Effector memory CD8-positive, alpha-beta T cell (primary cell): Measurements from ENCODE around the gene CDH11.
A peak's percentile ranks its signal among the peaks of the same experiment; 100 is the strongest.

Source experiments
- ATAC-seq: fragments of 150-1000 bp; cut with Tn5 transposase; replicated peaks from 2 replicates; pipeline ENCODE4 v1.10.0; 2021; ENCODE audit warnings: mild to moderate bottlenecking, moderate library complexity
- DNase-seq, 3 experiments: peaks; one replicate each; pipeline ENCODE4 v3.0.0; 2021
- H3K27ac Mint-ChIP-seq, 2 donors: one replicate each; pipeline ENCODE4 v1.8.0; 2022; ENCODE audit warnings: mild to moderate bottlenecking in 2 of 2, mixed read lengths in 2 of 2, moderate library complexity in 2 of 2
- H3K27me3 Mint-ChIP-seq, 2 donors: one replicate each; pipeline ENCODE4 v1.8.0; 2022; ENCODE audit warnings: mixed read lengths in 2 of 2
- H3K36me3 Mint-ChIP-seq: one replicate; pipeline ENCODE4 v1.8.0; 2022; ENCODE audit warnings: mild to moderate bottlenecking, moderate library complexity, mixed read lengths; ENCODE audit not compliant: insufficient read depth
- H3K4me1 Mint-ChIP-seq, 2 donors: one replicate each; pipeline ENCODE4 v1.8.0; 2022; ENCODE audit warnings: low read depth in 2 of 2, mixed read lengths in 2 of 2
- H3K4me3 Mint-ChIP-seq, 2 donors: one replicate each; pipeline ENCODE4 v1.8.0; 2022; ENCODE audit warnings: mild to moderate bottlenecking in 2 of 2, mixed read lengths in 2 of 2, moderate library complexity in 2 of 2
- H3K9me3 Mint-ChIP-seq, 2 donors: one replicate each; pipeline ENCODE4 v1.8.0; 2022; ENCODE audit warnings: mixed read lengths in 2 of 2

CDH11 gene

DNA sequence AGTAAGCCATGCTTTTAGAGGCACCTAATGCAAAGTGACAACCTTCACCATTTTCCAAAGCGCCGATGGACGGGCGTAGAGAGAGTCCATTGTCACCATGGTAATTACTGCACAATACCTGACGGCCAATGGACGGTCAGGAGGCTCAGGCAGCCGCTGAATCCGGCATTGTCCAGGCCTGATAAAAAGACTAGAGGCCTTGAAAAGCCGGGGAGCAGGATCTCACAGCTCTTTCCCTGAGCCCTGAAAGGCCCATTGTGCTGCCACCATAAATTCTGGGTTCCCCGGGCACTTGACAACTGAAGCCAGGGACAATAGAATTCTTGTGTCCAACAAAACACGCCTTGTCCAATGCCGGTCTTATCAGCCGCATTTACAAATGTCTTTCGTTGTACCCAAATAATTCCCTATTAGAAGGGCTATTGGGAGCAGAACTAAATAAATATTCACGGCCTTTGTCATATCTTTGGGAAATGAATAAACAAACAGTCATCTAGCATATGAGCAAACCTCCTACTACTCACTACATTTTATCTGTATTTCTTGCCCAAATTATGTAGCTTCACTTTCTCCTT lies 62.4 kb downstream of the CDH11 start:
- H3K4me1 Mint-ChIP-seq, result no peaks in the 10 kb centered on the region

DNA sequence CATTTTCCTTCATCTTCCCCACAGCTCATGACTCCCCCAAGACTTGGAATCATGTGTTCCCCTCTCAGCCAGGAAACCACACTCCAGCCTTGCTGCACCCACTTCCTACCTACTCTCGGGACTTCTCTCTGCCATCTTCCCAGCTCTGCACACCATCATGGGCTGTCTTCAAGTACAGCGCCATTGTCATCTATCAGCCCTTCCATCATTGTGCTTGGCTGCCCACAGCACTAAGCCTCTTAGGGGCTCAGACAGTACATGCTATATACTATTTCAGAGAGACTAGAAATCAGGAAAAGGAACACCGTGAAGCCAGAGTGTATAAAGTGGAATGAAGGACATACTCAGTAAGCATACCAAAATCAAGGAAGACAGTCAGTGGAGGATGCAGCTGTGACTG lies 64.7 kb downstream of the CDH11 start:
- no peaks in the 10 kb centered on the region for H3K4me1 Mint-ChIP-seq
- H3K27ac Mint-ChIP-seq, result no peak overlapping the region
- H3K9me3 Mint-ChIP-seq, result peaks cover 10 to 25% of the 10 kb centered on the region in 2 donors
- no peak for ATAC-seq
- no peaks in the 10 kb centered on the region for H3K36me3 Mint-ChIP-seq
- DNase-seq, result no peak
- no peak overlapping the region for H3K4me3 Mint-ChIP-seq
- H3K27me3 Mint-ChIP-seq, result no peaks in the 10 kb centered on the region

More for the DNA sequence above, 62.4 kb downstream of the CDH11 start:
- Mint-ChIP-seq H3K27me3 (no peaks in the 10 kb centered on the region), H3K4me3 (no peak overlapping the region), H3K36me3 (no peaks in the 10 kb centered on the region), H3K27ac (no peak overlapping the region), H3K9me3 (peaks cover 5 to 13% of the 10 kb centered on the region in 2 donors)
- DNase-seq (no peak), ATAC-seq (no peak)

DNA sequence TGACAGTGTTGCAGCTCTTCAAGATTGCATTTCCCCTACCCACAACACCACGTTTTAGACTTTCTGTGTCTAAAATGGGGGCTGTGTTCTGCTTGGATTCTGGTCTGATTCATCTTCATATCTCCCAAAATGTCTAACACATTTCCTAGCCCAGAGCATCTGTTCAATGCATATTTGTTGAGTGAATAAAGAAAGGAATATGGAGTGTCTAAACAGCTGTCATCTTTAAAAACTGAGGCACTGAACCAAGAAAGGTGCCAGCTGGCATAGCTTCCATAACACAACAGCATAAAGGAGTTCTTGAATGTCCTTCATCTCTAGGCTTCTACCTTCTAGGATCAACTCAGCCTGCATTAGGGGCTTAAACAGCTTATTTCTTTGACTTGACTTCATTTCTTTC lies 67.4 kb downstream of the CDH11 start:
- H3K27ac Mint-ChIP-seq, result no peak overlapping the region
- peaks cover 10 to 28% of the 10 kb centered on the region in 2 donors for H3K9me3 Mint-ChIP-seq
- no peaks in the 10 kb centered on the region for H3K27me3 Mint-ChIP-seq
- H3K36me3 Mint-ChIP-seq, result no peaks in the 10 kb centered on the region
- ATAC-seq (no peak), DNase-seq (no peak)
- H3K4me3 Mint-ChIP-seq, result no peak overlapping the region
- H3K4me1 Mint-ChIP-seq, result no peaks in the 10 kb centered on the region

DNA sequence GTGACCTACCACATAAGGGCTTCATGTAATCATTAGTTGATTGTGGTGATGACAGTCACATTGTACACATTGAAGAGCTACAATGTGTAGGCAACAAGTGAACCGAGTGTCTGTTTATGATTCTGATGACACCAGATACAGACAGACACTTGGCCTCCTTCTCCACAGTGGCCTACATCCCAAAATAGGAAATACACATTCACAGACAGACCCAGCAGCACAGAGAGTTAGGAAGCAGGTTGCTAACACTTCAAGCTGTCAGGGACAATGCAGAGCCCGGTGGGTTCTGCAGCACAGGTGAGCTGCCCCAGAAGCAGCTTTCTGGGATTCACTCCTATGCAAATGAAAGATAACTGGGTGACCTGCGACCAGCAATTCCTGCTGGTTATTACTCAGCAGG lies 72.2 kb downstream of the CDH11 start:
- no peaks in the 10 kb centered on the region for H3K36me3 Mint-ChIP-seq
- H3K4me3 Mint-ChIP-seq, result no peak overlapping the region
- peaks cover 9 to 15% of the 10 kb centered on the region in 2 donors for H3K9me3 Mint-ChIP-seq
- H3K27me3 Mint-ChIP-seq, result no peaks in the 10 kb centered on the region
- H3K4me1 Mint-ChIP-seq, result no peaks in the 10 kb centered on the region
- ATAC-seq (no peak), DNase-seq (no peak)
- H3K27ac Mint-ChIP-seq, result no peak overlapping the region

DNA sequence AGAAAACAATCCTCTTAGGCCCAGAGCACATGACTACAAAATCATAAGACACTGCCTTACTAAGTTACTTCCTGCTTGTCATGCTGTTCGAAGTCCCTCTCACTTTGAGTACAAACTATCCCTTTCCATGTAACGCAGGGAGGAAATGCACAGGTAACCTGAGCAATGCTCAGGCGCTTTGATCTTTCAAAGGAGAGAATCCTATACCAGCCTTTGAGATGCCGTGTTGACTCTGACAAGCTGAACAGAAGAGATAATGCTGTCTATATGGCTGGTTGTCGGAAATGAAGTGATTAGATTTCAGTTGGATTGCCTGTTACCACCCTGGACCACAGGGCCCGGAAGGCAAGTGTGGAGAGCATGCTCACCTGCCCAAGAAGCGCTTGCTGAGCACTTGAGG lies 75.9 kb downstream of the CDH11 start:
- Mint-ChIP-seq H3K9me3 (peaks cover 12% of the 10 kb centered on the region in 2 donors), H3K27me3 (no peaks in the 10 kb centered on the region), H3K36me3 (no peaks in the 10 kb centered on the region), H3K27ac (no peak overlapping the region), H3K4me3 (no peak overlapping the region), H3K4me1 (peaks cover 0 to 2% of the 10 kb centered on the region in 2 donors)
- DNase-seq (no peak), ATAC-seq (no peak)

DNA sequence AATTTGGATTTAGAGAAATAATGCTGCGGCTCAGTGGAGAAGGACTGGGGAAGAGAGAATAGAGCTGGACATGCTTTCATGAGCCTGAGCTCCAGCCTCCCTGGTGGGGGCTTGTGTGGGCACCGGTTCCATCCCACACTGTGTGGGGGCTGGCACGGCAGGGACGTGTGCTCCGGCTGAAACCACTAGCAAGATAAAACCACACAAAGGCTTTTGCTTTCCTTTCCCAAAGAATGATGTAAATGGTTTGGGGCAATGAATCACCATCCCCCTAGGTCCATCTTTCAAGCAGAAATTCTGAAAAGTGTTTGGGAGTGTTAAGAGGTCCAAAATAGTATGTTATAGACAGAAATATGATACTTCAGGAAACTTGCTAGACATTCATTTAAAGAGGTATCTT lies 77.0 kb downstream of the CDH11 start:
- DNase-seq, result no peak
- no peak for ATAC-seq
- Mint-ChIP-seq H3K36me3 (no peaks in the 10 kb centered on the region), H3K4me3 (no peak overlapping the region), H3K4me1 (peaks cover 0 to 2% of the 10 kb centered on the region in 2 donors), H3K27ac (no peak overlapping the region), H3K9me3 (peaks cover 12 to 14% of the 10 kb centered on the region in 2 donors), H3K27me3 (no peaks in the 10 kb centered on the region)

DNA sequence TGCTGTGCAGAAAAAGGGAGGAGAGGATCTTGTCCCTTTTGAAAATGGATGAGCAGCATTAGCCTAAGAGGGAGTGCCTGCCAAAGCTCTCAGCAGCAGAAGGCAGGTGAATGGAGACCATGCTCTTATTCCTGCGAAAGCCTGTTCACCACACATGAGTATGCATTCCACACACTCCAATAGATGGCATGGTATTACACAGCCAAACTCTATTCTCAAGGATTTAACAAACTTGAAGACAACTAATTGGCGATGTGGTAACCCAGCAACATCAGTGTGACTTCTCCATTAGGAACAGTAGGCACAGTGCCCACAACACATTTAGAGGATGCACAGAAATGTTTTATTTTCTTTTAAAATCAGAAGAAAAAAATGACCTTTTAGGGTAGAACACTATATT lies 77.8 kb downstream of the CDH11 start:
- Mint-ChIP-seq H3K27me3 (no peaks in the 10 kb centered on the region), H3K4me1 (peaks cover 0 to 2% of the 10 kb centered on the region in 2 donors), H3K36me3 (no peaks in the 10 kb centered on the region), H3K27ac (no peak overlapping the region), H3K9me3 (peaks cover 10 to 14% of the 10 kb centered on the region in 2 donors), H3K4me3 (no peak overlapping the region)
- ATAC-seq (no peak), DNase-seq (no peak)

DNA sequence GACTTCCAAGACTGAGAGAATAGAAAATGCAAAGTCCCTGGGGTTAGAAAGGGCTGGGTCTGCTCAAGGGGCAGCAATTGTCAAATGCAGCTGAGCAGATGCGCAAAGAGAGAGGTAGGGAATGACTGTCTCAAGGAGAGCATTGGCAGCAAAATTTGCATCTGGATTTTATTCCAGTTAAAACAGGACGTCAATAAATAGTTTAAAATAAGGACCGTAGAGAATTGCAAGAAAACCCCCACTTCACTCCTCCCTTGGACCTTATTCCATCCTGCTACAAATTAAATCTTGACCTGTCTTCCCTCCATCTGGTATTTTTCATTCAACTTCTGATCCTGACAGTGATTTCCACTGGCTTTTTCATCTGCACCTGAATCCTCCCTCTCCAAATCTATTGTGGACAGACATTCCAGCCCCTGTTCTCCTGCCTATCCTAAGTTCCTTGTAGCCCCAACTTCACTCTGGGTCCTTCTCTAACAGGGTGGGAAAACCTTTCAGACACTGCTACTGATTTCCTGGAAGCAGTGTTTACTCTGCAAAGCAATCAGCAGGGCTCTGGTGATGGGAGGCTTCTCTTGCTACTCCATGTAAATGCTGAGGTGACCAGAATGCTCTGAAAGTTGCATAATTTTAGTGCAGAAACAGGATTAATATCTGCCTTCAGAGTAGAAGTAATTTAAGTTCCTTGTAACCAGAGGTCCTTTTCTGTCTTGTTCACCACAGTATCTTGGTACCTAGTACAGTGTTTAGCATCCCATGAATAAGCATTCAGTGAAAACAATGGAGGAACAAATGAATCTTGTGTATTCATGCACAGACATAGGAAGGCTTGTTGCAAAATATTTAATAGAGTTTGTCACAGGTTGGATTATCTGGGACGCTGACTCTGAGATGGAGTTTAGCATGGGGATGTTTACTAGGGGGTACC lies 79.2 kb downstream of the CDH11 start:
- no peaks in the 10 kb centered on the region for H3K36me3 Mint-ChIP-seq
- DNase-seq (no peak), ATAC-seq (no peak)
- H3K27me3 Mint-ChIP-seq, result no peaks in the 10 kb centered on the region
- peaks cover 8 to 14% of the 10 kb centered on the region in 2 donors for H3K9me3 Mint-ChIP-seq
- H3K27ac Mint-ChIP-seq, result no peak overlapping the region
- H3K4me1 Mint-ChIP-seq, result peaks cover 0 to 2% of the 10 kb centered on the region in 2 donors
- no peak overlapping the region for H3K4me3 Mint-ChIP-seq

DNA sequence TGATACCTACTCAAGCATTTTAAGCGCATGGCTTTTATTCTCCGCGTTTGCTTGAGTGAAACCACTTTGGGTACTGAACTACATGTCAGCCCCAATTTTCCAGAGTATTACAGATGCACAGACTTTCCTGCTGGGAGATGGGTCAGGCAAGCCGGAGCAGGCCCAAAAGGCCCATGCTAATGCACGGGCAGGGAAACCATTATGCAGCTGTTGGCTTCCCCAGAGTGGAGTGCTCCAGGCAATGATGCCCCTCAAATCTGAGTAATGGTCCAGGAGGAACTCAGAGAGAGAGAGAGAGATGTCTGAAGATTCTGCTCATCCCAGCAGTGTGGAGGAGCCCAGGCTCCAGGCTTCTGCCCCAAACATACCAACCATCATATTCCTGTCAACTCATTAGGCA lies 80.2 kb downstream of the CDH11 start:
- Mint-ChIP-seq H3K4me1 (peaks cover 0 to 2% of the 10 kb centered on the region in 2 donors), H3K9me3 (peaks cover 8 to 14% of the 10 kb centered on the region in 2 donors), H3K27me3 (no peaks in the 10 kb centered on the region), H3K27ac (no peak overlapping the region), H3K36me3 (no peaks in the 10 kb centered on the region), H3K4me3 (no peak overlapping the region)
- ATAC-seq, result no peak
- no peak for DNase-seq

DNA sequence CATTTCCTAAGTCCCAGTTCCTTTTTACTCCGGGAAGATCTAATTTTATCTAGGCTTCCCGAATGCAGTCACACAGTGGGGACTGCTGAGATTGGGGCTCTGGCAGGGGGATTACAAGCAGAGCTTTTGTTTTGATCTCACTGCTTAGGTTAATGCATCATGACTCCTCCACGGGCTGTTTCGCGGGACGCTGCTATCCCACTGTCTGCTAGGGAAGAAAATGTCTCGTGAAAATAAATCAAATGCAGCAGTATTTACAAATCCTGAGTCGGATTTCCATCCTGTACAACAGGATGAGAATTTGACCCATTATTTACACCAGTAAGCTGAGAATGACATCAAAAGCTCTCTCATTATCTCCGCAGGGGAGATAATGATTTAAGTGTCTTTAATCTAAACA lies 83.8 kb downstream of the CDH11 start:
- H3K4me3 Mint-ChIP-seq, result no peak overlapping the region
- DNase-seq (no peak), ATAC-seq (no peak)
- H3K9me3 Mint-ChIP-seq, result peaks cover 13 to 17% of the 10 kb centered on the region in 2 donors
- H3K36me3 Mint-ChIP-seq, result no peaks in the 10 kb centered on the region
- H3K27me3 Mint-ChIP-seq, result no peaks in the 10 kb centered on the region
- H3K4me1 Mint-ChIP-seq, result no peaks in the 10 kb centered on the region
- no peak overlapping the region for H3K27ac Mint-ChIP-seq

DNA sequence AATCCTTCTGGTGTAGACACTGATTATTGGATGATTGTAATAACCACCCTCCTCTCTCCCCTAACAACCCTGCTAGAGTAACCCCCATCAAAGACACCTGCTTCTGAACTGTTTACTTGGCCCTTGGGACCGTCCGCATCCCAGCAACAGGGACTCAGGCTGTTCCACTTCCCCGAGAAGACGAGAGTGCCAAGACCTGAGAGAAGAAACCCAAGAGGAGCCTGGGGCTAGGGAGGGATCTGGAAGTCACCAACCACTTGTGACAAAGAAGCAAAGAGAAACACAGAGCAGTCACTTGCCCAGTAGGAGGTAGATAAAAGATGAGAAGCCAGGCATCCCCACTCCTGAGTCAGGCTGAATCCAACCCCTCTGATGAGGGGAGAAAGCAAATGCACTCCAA lies 84.3 kb downstream of the CDH11 start:
- Mint-ChIP-seq H3K4me3 (no peak overlapping the region), H3K27me3 (no peaks in the 10 kb centered on the region), H3K36me3 (no peaks in the 10 kb centered on the region), H3K9me3 (peaks cover 12 to 13% of the 10 kb centered on the region in 2 donors), H3K4me1 (no peaks in the 10 kb centered on the region), H3K27ac (no peak overlapping the region)
- ATAC-seq (no peak), DNase-seq (no peak)

DNA sequence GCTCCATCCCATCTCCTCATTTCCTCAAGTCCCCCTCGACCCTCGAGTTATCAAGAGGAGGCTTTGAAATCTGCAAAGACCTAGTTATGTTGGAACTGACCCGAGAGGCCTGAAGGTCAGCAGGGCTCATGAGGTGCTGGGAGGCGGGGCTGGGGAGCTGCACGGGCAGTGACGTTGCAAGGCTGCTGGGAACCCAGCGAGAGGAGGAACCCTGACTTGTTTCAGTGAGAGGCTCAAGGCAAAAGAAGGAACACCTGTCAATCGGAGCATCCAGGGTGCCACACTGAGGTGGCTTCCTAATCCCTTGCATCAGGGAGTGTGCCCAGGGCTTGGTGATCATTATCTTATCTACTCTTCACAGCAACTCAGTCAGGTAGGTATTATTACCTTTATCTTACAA lies 86.9 kb downstream of the CDH11 start:
- ATAC-seq, result no peak
- DNase-seq, result no peak
- H3K9me3 Mint-ChIP-seq, result peaks cover 7 to 21% of the 10 kb centered on the region in 2 donors
- H3K27me3 Mint-ChIP-seq, result no peaks in the 10 kb centered on the region
- H3K27ac Mint-ChIP-seq, result no peak overlapping the region
- H3K36me3 Mint-ChIP-seq, result no peaks in the 10 kb centered on the region
- no peak overlapping the region for H3K4me3 Mint-ChIP-seq
- H3K4me1 Mint-ChIP-seq, result no peaks in the 10 kb centered on the region

DNA sequence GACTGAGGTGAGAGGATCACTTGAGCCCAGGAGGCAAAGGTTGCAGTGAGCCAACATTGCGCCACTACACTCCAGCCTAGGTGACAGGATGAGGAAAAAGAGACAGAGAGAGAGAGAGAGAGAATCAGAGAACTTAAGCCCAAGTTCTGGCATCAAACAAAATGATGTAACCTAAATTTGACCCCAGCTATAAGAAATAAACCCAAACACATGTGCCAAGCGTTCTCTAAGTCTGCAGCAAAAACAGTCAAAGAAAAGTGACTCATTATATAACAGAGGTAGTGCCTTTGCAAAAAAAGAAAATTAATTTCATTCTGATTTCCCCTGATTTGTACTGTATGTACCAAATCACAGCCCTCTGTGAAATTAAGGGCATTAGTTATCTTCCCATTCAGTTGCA lies 89.5 kb downstream of the CDH11 start:
- peaks cover 14 to 28% of the 10 kb centered on the region in 2 donors for H3K9me3 Mint-ChIP-seq
- ATAC-seq, result no peak
- H3K27ac Mint-ChIP-seq, result peak overlapping the region in 1 of 2 donors; percentile 28
- H3K4me1 Mint-ChIP-seq, result no peaks in the 10 kb centered on the region
- H3K27me3 Mint-ChIP-seq, result no peaks in the 10 kb centered on the region
- no peaks in the 10 kb centered on the region for H3K36me3 Mint-ChIP-seq
- DNase-seq, result no peak
- H3K4me3 Mint-ChIP-seq, result no peak overlapping the region

DNA sequence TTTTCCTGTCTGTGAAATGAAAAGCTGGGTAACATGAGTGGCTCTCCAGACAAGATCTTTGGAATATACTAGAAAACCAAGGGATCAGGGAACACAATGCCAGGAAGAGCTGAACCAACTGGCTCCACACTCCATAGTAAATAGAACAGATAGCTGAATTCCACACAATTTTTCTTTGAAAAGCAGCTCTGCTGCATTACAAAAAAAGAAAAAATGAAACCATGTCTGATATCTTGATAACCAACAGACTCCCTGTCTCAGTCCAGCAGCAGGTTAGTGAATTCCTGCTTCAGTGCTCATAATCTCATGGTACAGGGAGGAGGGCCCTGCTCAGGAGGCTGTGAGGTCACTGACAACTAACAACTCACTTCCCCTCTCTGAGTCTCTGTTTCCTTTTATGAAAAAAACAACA lies 97.1 kb downstream of the CDH11 start:
- no peak for ATAC-seq
- no peaks in the 10 kb centered on the region for H3K4me1 Mint-ChIP-seq
- DNase-seq, result no peak
- H3K27me3 Mint-ChIP-seq, result no peaks in the 10 kb centered on the region
- no peaks in the 10 kb centered on the region for H3K36me3 Mint-ChIP-seq
- peaks cover 7 to 9% of the 10 kb centered on the region in 2 donors for H3K9me3 Mint-ChIP-seq
- H3K27ac Mint-ChIP-seq, result no peak overlapping the region
- H3K4me3 Mint-ChIP-seq, result no peak overlapping the region
